Heart left ventricle (tissue), 16 donors: Measurements from ENCODE around the gene GAB2. TPM values are rescaled to one million over a fixed set of nuclear protein-coding genes. Genes with fewer than 3 reads are reported as not detected.

Experiments
- ATAC-seq, 4 donors: fragments of 200-7000 bp; cut with Tn5 transposase; one replicate each; pipeline ENCODE4 v1.9.1; 2020 to 2022; ENCODE audit warnings: moderate library complexity in 4 of 4, mild to moderate bottlenecking in 3 of 4, moderate number of reproducible peaks in 1 of 4
- DNase-seq, 5 donors: peaks; one replicate each; pipeline ENCODE4 v3.0.0-alpha.2; 2020
- H3K27ac ChIP-seq, 12 donors: fragments of 200-600 bp; sonication (generic) in 4 of 12; one replicate each; pipeline versions ENCODE4 v1.5.0 to v1.8.0; 2016 to 2022; ENCODE audit warnings: mild to moderate bottlenecking in 2 of 12
- H3K27me3 ChIP-seq, 9 donors: fragments of 200-600 bp; sonication (generic) in 2 of 9; one replicate each; pipeline versions ENCODE4 v1.5.1 to v1.8.0; 2016 to 2022; ENCODE audit warnings: mild to moderate bottlenecking in 3 of 9
- H3K36me3 ChIP-seq, 9 donors: fragments of 200-600 bp; sonication (generic) in 2 of 9; one replicate each; pipeline versions ENCODE4 v1.5.0 to v1.8.0; 2018 to 2022; ENCODE audit warnings: mild to moderate bottlenecking in 2 of 9
- H3K4me1 ChIP-seq, 12 donors: fragments of 200-600 bp; sonication (generic) in 4 of 12; one replicate each; pipeline versions ENCODE4 v1.5.0 to v1.8.0; 2016 to 2022; ENCODE audit warnings: mild to moderate bottlenecking in 3 of 12
- H3K4me3 ChIP-seq, 12 donors: fragments of 200-600 bp; sonication (generic) in 4 of 12; one replicate each; pipeline versions ENCODE4 v1.5.0 to v1.8.0; 2017 to 2022; ENCODE audit warnings: mild to moderate bottlenecking in 9 of 12, moderate library complexity in 4 of 12
- H3K9me3 ChIP-seq, 12 donors: fragments of 200-600 bp; sonication (generic) in 4 of 12; one replicate each; pipeline versions ENCODE4 v1.5.0 to v1.8.0; 2016 to 2022; ENCODE audit warnings: mild to moderate bottlenecking in 1 of 12
- CTCF ChIP-seq, 12 donors: fragments of 200-600 bp; sonication (generic) in 4 of 12; IDR thresholded peaks; one replicate each; pipeline versions ENCODE4 v1.5.0 to v1.8.0; 2018 to 2022; ENCODE audit warnings: antibody characterized with exemption in 12 of 12, mild to moderate bottlenecking in 5 of 12
- POLR2A ChIP-seq, 2 donors: fragments of 450-650 bp; IDR thresholded peaks; one replicate each; pipeline ENCODE4 v1.6.1; 2017; ENCODE audit warnings: antibody characterized with exemption in 2 of 2, mild to moderate bottlenecking in 2 of 2, moderate library complexity in 2 of 2
- WGBS, 4 donors: extraction: QIAGEN DNeasy Blood & Tissue Kit in 2 of 4; methylation state at CpG; one replicate each; pipeline versions ENCODE4 v1.1.5 to v1.1.7; 2013 to 2018; 5-methylcytosine and 5-hydroxymethylcytosine counted together
- intact Hi-C, 10 donors: fragments of 100-400 bp; cut with DNase I; formaldehyde crosslinking; loops; one replicate each; pipeline versions ENCODE4 v1.11.1 to v1.14.2; 2022
- polyA plus RNA-seq, 2 donors: library from polyadenylated mRNA; stranded (reverse); fragments of 200-250 nt; gene quantifications; one replicate each; pipeline ENCODE4 v1.2.3, GENCODE V29; 2013
- total RNA-seq, 9 donors: library from RNA; depleted of rRNA in 2 of 9; stranded (reverse); fragments of >200 nt in 2 of 9; fragmentation: NEBNext Ultra II Directional in 3 of 9; extraction: Animal tissue kit (Norgen Biotek cat#: 25700) in 3 of 9; gene quantifications; one replicate each; pipeline versions ENCODE4 v1.1.0 to v1.2.4, GENCODE V29; 2016 to 2023
- donor health status: ischemic (EF 13 %, LVEDD 7.1; RV severe dilation, severe dysfunction).
- donor health status: healthy with polysubstance abuse.
- donor health status: DM: no; HTN: yes; CAD: no.
- donor health status: DM: no; HTN: no; CAD: no.
- donor health status: ischemic (EF 25% LVEDD 6.9; RV normal size, moderate dysfunction).
- donor health status: ischemic (EF 25% LVEDD 5.7; RV mildly dilated, moderate dysfunction).
- donor health status: healthy.
- donor health status: DM: yes; HTN: yes; CAD: no.
- donor health status: ischemic (EF 35%, LVEDD 5.7; RV mildly dilated, moderate dysfunction).
- donor health status: nonischemic (EF 11% LVEDD 7.7; RV severe dilation, severe dysfunction).
- donor health status: DM: yes; HTN: yes; CAD: no.
- donor health status: PGD.
- donor health status: ischemic (EF 29% LVEDD 5.4; RV normal size, mild dysfunction).
- donor health status: nonischemic (EF 23%, LVEDD 6.1; RV moderate dilation, normal function).

Gene GAB2
- total and polyA plus RNA-seq, 11 donors: 6.1 to 53.0 (median 30.0) TPM

GRCh38 chr11:78270971-78271370 lies 146.6 kb downstream of the GAB2 start:
- Histone ChIP-seq H3K36me3 (peaks cover 0 to 10% (median 0%) of the 10 kb centered on the region in 9 donors), H3K27me3 (no peaks in the 10 kb centered on the region), H3K27ac (no peak overlapping the region), H3K9me3 (peaks cover 0 to 14% (median 7%) of the 10 kb centered on the region in 12 donors), H3K4me3 (no peak overlapping the region), H3K4me1 (peaks cover 0 to 42% (median 23%) of the 10 kb centered on the region in 12 donors)
- intact Hi-C loops: no loop called here
- ATAC-seq (no peak), DNase-seq (no peak)
- WGBS, 4 donors: 90 to 98% (median 95%) methylated on average over 2 of the region's 2 CpGs
- TF ChIP-seq CTCF (IDR thresholded peaks at IDR 0.05) (no peak), POLR2A (IDR thresholded peaks at IDR 0.05) (no peak)

- Histone ChIP-seq H3K4me3 (no peak overlapping the region), H3K36me3 (peaks cover 0 to 10% (median 0%) of the 10 kb centered on the region in 9 donors), H3K4me1 (peaks cover 0 to 42% (median 24%) of the 10 kb centered on the region in 12 donors), H3K27ac (peak overlapping the region in 10 of 12 donors; percentile 17 to 81 (median 62)), H3K9me3 (peaks cover 0 to 14% (median 7%) of the 10 kb centered on the region in 12 donors), H3K27me3 (no peaks in the 10 kb centered on the region)
- intact Hi-C loops: no loop called here
- no peak for TF ChIP-seq CTCF (IDR thresholded peaks at IDR 0.05)
- no peak for TF ChIP-seq POLR2A (IDR thresholded peaks at IDR 0.05)
- WGBS, 4 donors: 84 to 91% (median 89%) methylated on average over 7 of the region's 7 CpGs
- ATAC-seq: no peak
- no peak for DNase-seq
These were observed 147.8 kb downstream of the GAB2 start for GRCh38 chr11:78269806-78270205.

GRCh38 chr11:78268591-78269410 lies 148.8 kb downstream of the GAB2 start:
- intact Hi-C loops: no loop called here
- Histone ChIP-seq H3K36me3 (peaks cover 0 to 10% (median 0%) of the 10 kb centered on the region in 9 donors), H3K27me3 (no peaks in the 10 kb centered on the region), H3K9me3 (peaks cover 0 to 14% (median 7%) of the 10 kb centered on the region in 12 donors), H3K4me1 (peaks cover 0 to 42% (median 24%) of the 10 kb centered on the region in 12 donors), H3K27ac (peak overlapping the region; percentile 17 to 81 (median 62)), H3K4me3 (no peak overlapping the region)
- 59 to 66% (median 64%) methylated on average over 7 of the region's 7 CpGs for WGBS, 4 donors
- peak; percentile 81 to 97 (median 94) for ATAC-seq
- TF ChIP-seq CTCF (IDR thresholded peaks at IDR 0.05): no peak
- no peak for TF ChIP-seq POLR2A (IDR thresholded peaks at IDR 0.05)
- DNase-seq: peak; percentile 57 to 69 (median 62)

- Histone ChIP-seq H3K27ac (peak overlapping the region in 4 of 12 donors; percentile 2 to 19 (median 13)), H3K4me3 (no peak overlapping the region), H3K9me3 (no peaks in the 10 kb centered on the region), H3K4me1 (peaks cover 0 to 55% (median 37%) of the 10 kb centered on the region in 12 donors), H3K36me3 (no peaks in the 10 kb centered on the region), H3K27me3 (no peaks in the 10 kb centered on the region)
- TF ChIP-seq CTCF (IDR thresholded peaks at IDR 0.05) (no peak), POLR2A (IDR thresholded peaks at IDR 0.05) (no peak)
- intact Hi-C loops: no loop called here
- no peak for ATAC-seq
- no peak for DNase-seq
- WGBS, 4 donors: 65 to 68% (median 67%) methylated on average over 3 of the region's 3 CpGs
These were observed 151.2 kb downstream of the GAB2 start for GRCh38 chr11:78266451-78266850.
